Thymus (tissue), 11 donors: ENCODE results near the gene SOD1. TPM values are rescaled to one million over a fixed set of nuclear protein-coding genes. Genes with fewer than 3 reads are reported as not detected.
"Not testable (repeated sequence)": the region's sequence is repeated elsewhere in the genome, so short reads cannot be mapped to it uniquely, and the experiment has no call there.

Experiments
- DNase-seq, 9 donors: peaks; one replicate each; pipeline ENCODE4 v3.0.0-alpha.2; 2013; ENCODE audit warnings: low spot score in 9 of 9, low read depth in 6 of 9, missing footprints in 1 of 9
- H3K27ac ChIP-seq, 2 donors: one replicate each; pipeline ENCODE4 v1.5.1; 2013; ENCODE audit warnings: control low read depth in 1 of 2, low read depth in 1 of 2, low read length in 1 of 2, mild to moderate bottlenecking in 1 of 2, moderate library complexity in 1 of 2
- H3K27me3 ChIP-seq, 2 donors: one replicate each; pipeline ENCODE4 v1.5.1; 2013; ENCODE audit warnings: low read length in 1 of 2; ENCODE audit not compliant: control insufficient read depth in 2 of 2, insufficient read depth in 1 of 2
- H3K36me3 ChIP-seq, 2 donors: one replicate each; pipeline ENCODE4 v1.5.1; 2013; ENCODE audit warnings: low read length in 1 of 2, mild to moderate bottlenecking in 1 of 2, moderate library complexity in 1 of 2; ENCODE audit not compliant: control insufficient read depth in 2 of 2, insufficient read depth in 2 of 2
- H3K4me1 ChIP-seq, 2 donors: one replicate each; pipeline ENCODE4 v1.5.1; 2013; ENCODE audit warnings: low read length in 2 of 2; ENCODE audit not compliant: control insufficient read depth in 2 of 2, insufficient read depth in 2 of 2
- H3K4me3 ChIP-seq, 2 donors: one replicate each; pipeline ENCODE4 v1.5.1; 2013; ENCODE audit warnings: low read length in 2 of 2, control low read depth in 1 of 2, mild to moderate bottlenecking in 1 of 2
- H3K9me3 ChIP-seq, 2 donors: one replicate each; pipeline ENCODE4 v1.5.1; 2013; ENCODE audit warnings: low read length in 1 of 2, mild to moderate bottlenecking in 1 of 2; ENCODE audit not compliant: control insufficient read depth in 2 of 2, insufficient read depth in 1 of 2
- WGBS: extraction: QIAGEN DNeasy Blood & Tissue Kit; methylation state at CpG from one replicate; pipeline ENCODE4 v1.1.7; 2013; 5-methylcytosine and 5-hydroxymethylcytosine counted together
- polyA plus RNA-seq: library from polyadenylated mRNA; stranded (reverse); fragments of 200-250 nt; gene quantifications from one replicate; pipeline ENCODE4 v1.2.3, GENCODE V29; 2013
- total RNA-seq: library from RNA; stranded (reverse); fragments of 120-200 nt; gene quantifications from one replicate; pipeline ENCODE4 v1.2.4, GENCODE V29; 2013
- donor health status: healthy.

SOD1 gene
- total and polyA plus RNA-seq, 2 donors: 239 to 363 TPM

DNA sequence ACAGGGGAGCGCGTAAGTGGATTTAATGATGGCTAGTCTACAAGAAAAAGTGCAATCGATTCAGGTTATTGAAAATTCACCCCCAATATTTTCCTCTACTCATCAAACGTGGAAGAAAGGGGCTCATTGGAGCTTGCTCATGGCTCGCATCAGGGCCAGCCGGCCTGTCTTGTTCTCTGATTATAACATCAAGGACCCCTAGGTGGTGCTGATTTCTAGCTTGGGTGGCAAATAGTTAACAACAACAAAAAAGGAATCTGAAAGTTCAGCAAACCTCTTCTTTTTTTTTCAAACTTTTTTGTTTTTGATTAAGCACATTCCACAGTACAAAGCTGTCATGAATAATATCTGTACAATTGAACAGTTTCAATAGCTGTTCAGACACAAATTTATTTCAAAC lies 35.8 kb upstream of the SOD1 start:
- Histone ChIP-seq H3K27ac (no peak overlapping the region), H3K27me3 (no peaks in the 10 kb centered on the region), H3K4me1 (peaks cover 2 to 10% of the 10 kb centered on the region in 2 donors), H3K9me3 (no peaks in the 10 kb centered on the region), H3K36me3 (no peaks in the 10 kb centered on the region), H3K4me3 (no peak overlapping the region)
- no peak for DNase-seq
- 96% methylated on average over 6 of the region's 6 CpGs for WGBS

DNA sequence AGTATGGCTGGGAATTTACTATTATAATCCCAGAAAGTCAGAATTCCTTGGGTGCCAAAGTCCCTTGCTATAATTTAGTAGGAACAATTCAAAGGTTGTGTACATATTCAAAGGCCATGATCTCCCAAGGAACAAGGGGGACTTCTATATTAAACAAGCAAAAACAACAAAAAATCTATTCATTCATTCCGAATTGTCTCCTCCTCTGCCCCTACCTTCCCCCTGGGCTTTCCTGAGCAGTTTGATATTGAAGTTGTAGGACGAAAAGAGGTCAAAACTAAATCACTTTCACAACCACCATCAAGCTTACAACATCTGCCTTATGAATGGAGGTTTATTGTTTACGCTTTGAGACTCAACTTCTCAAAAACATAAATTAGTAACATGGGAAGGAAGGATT lies 35.3 kb upstream of the SOD1 start:
- H3K36me3 ChIP-seq: no peaks in the 10 kb centered on the region
- H3K9me3 ChIP-seq: no peaks in the 10 kb centered on the region
- peaks cover 2 to 10% of the 10 kb centered on the region in 2 donors for H3K4me1 ChIP-seq
- H3K4me3 ChIP-seq: no peak overlapping the region
- H3K27me3 ChIP-seq: no peaks in the 10 kb centered on the region
- no peak overlapping the region for H3K27ac ChIP-seq
- 95% methylated on average over 3 of the region's 3 CpGs for WGBS
- no peak for DNase-seq

GRCh38 chr21:31624961-31625491 lies 34.5 kb upstream of the SOD1 start:
- 98% methylated on average over 11 of the region's 11 CpGs for WGBS

GRCh38 chr21:31629972-31630711 lies 29.4 kb upstream of the SOD1 start:
- WGBS: 92% methylated on average over 8 of the region's 8 CpGs
- Histone ChIP-seq H3K4me1 (no peaks in the 10 kb centered on the region), H3K9me3 (no peaks in the 10 kb centered on the region), H3K4me3 (no peak overlapping the region), H3K27me3 (no peaks in the 10 kb centered on the region), H3K27ac (no peak overlapping the region), H3K36me3 (no peaks in the 10 kb centered on the region)
- no peak for DNase-seq

More at GRCh38 chr21:31624961-31625491, 34.5 kb upstream of the SOD1 start:
- Histone ChIP-seq H3K4me3 (no peak overlapping the region), H3K9me3 (no peaks in the 10 kb centered on the region), H3K4me1 (peaks cover 2 to 10% of the 10 kb centered on the region in 2 donors), H3K27ac (no peak overlapping the region), H3K36me3 (no peaks in the 10 kb centered on the region), H3K27me3 (no peaks in the 10 kb centered on the region)
- DNase-seq: no peak

DNA sequence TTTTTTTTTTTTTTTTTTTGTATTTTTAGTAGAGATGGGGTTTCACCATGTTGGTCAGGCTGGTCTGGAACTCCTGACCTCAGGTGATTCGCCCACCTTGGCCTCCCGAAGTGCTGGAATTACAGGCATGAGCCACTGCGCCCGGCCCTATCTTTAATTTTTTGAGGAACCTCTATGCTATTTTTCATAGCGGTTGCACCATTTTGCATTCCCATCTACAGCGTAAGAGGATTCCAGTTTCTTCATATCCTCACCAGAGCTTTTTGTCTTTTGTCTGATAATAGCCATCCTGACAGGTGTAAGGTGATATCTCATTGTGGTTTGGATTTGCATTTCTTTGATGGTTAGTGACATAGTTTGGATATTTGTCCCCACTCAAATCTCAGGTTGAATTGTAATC lies 27.6 kb upstream of the SOD1 start:
- H3K27me3 ChIP-seq, H3K4me1 ChIP-seq, DNase-seq, H3K4me3 ChIP-seq, H3K36me3 ChIP-seq, H3K27ac ChIP-seq, H3K9me3 ChIP-seq: not testable (repeated sequence)
- 99% methylated on average over 6 of the region's 6 CpGs for WGBS

GRCh38 chr21:31634993-31635392 lies 24.5 kb upstream of the SOD1 start:
- DNase-seq: no peak
- no peaks in the 10 kb centered on the region for H3K9me3 ChIP-seq
- H3K36me3 ChIP-seq: no peaks in the 10 kb centered on the region
- no peak overlapping the region for H3K4me3 ChIP-seq
- no peaks in the 10 kb centered on the region for H3K4me1 ChIP-seq
- H3K27ac ChIP-seq: no peak overlapping the region
- no peaks in the 10 kb centered on the region for H3K27me3 ChIP-seq
- WGBS: 98% methylated on average over 3 of the region's 3 CpGs

- no peak for DNase-seq
- Histone ChIP-seq H3K9me3 (no peaks in the 10 kb centered on the region), H3K4me3 (no peak overlapping the region), H3K36me3 (no peaks in the 10 kb centered on the region), H3K27me3 (no peaks in the 10 kb centered on the region), H3K27ac (no peak overlapping the region), H3K4me1 (no peaks in the 10 kb centered on the region)
- 92% methylated on average over 2 of the region's 2 CpGs for WGBS
These were observed 22.6 kb upstream of the SOD1 start for GRCh38 chr21:31636874-31637273.

GRCh38 chr21:31641416-31641922 lies 18.0 kb upstream of the SOD1 start:
- 98% methylated on average over 12 of the region's 12 CpGs for WGBS
- no peaks in the 10 kb centered on the region for H3K36me3 ChIP-seq
- H3K4me1 ChIP-seq: no peaks in the 10 kb centered on the region
- DNase-seq: no peak
- no peaks in the 10 kb centered on the region for H3K27me3 ChIP-seq
- no peak overlapping the region for H3K4me3 ChIP-seq
- no peaks in the 10 kb centered on the region for H3K9me3 ChIP-seq
- no peak overlapping the region for H3K27ac ChIP-seq

GRCh38 chr21:31644643-31645042 lies 14.8 kb upstream of the SOD1 start:
- Histone ChIP-seq H3K4me1 (no peaks in the 10 kb centered on the region), H3K27me3 (no peaks in the 10 kb centered on the region), H3K4me3 (no peak overlapping the region), H3K27ac (no peak overlapping the region), H3K9me3 (no peaks in the 10 kb centered on the region), H3K36me3 (no peaks in the 10 kb centered on the region)
- 87% methylated on average over 4 of the region's 4 CpGs for WGBS
- no peak for DNase-seq
